Measurements from ENCODE around the gene SATB2.

SATB2 gene

DNA sequence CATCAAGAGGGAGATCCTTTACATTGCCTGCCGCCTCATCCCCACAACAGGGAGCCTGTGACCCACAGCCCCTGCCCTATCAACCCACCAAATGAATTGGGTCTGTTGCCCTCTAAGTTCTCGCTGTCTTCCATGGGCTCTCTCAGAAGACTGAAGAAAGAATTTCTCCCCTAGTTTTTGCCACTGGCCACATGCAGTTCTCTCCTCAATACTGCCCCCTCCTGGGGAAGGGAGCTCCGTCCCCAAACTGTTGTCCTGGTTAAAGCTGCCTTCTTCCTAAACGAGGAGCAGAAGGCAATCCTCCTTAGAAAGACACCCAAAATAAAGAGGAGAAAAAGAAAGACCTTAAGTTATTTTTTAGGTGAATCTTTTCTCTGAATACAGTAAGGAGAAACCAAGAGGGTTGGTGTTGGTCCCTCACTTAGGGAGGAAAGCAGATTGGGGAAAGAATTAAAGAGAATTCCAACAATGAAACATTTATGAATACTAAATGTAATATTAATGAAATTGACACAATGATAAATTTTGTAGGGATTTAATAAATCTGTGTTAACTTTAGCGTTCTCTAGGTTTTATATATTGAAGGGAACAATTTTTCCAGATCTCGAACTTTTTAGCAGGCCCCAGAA, 31.1 kb upstream of the SATB2 start:
- H3K4me3 ChIP-seq (ENCODE audit: control insufficient read depth, low read depth, low read length), result no peak overlapping the region
- TF ChIP-seq, protein P1, sequence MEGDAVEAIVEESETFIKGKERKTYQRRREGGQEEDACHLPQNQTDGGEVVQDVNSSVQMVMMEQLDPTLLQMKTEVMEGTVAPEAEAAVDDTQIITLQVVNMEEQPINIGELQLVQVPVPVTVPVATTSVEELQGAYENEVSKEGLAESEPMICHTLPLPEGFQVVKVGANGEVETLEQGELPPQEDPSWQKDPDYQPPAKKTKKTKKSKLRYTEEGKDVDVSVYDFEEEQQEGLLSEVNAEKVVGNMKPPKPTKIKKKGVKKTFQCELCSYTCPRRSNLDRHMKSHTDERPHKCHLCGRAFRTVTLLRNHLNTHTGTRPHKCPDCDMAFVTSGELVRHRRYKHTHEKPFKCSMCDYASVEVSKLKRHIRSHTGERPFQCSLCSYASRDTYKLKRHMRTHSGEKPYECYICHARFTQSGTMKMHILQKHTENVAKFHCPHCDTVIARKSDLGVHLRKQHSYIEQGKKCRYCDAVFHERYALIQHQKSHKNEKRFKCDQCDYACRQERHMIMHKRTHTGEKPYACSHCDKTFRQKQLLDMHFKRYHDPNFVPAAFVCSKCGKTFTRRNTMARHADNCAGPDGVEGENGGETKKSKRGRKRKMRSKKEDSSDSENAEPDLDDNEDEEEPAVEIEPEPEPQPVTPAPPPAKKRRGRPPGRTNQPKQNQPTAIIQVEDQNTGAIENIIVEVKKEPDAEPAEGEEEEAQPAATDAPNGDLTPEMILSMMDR (conservative IDR thresholded peaks at IDR 0.05; ENCODE audit: control insufficient read depth, insufficient read depth, low read depth, low read length), result peak; percentile 94

DNA sequence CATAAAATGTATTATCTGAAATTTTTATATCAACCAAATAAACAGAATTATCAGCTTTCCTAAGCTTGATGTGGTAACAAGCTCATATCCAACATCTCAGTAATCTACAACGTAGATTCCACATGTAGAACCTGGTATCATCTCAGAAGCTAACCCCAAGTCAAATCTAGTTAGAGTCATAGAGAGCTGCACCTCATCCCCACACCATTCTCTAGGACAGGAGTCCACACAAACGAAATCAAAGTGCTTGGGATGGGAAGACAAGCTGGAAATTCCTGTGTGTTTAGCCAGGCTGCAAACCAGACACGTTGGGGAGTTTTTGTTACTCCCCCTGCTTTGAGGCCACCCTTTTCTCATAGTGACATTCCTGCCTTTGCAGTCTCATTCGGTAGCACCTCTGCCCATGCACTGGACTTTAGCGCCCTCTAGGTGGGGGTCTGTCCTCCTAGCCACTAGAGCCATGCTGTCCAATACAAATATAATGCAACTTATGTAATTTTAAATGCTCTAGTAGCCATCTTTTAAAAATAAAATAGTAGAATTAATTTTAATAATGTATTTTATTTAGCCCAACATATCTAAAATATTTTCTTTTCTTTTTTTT, 28.1 kb upstream of the SATB2 start:
- TF ChIP-seq, protein P1 (conservative IDR thresholded peaks at IDR 0.05; ENCODE audit: control insufficient read depth, insufficient read depth, low read depth, low read length), result peak; percentile 82
- no peak overlapping the region for H3K4me3 ChIP-seq (ENCODE audit: control insufficient read depth, low read depth, low read length)
- DNase-seq (ENCODE audit: low read depth), result peak; percentile 54

More for the DNA sequence above, 31.1 kb upstream of the SATB2 start:
- DNase-seq (ENCODE audit: low read depth), result peak; percentile 60

DNA sequence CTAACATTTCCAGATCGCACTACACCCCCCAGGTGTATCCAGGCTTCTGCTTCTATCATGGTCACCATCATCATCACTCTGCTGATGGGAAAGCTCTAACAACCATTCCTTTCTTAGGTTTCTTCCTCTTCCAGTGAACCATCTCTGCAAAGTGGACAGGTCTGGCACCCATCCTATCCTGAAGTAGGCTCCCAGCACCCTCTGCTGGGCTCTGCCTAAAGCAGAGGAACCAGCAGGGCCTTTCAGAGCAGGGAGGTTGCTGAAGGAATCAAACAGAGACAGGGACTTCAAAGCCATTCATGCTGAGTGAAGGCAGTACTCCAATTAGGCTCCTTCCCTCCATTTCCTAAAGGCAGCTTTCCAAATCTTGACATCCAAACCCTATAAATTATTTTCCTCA, 27.2 kb upstream of the SATB2 start:
- TF ChIP-seq, protein P1 (conservative IDR thresholded peaks at IDR 0.05; ENCODE audit: control insufficient read depth, insufficient read depth, low read depth, low read length), result peak; percentile 29
- DNase-seq (ENCODE audit: low read depth), result no peak
- no peak overlapping the region for H3K4me3 ChIP-seq (ENCODE audit: control insufficient read depth, low read depth, low read length)

DNA sequence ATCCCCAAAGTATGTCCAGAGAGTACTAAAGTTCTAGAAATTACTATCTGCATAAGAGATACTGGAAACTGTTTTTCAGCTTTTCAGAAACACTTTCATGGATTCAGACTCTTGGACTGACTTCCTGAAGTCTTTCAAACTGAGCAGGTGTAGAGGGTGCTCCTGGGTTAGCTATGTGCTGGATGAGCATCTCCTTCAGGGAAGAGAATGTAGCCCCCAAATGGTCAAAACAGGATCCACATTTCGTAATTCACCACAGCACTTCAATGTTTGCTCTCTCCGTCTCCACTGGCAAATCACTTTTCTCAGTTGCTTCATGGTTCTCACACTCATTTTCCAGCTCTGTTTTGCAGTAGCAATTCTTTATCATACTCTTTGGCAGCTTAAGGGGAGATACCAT, 23.2 kb upstream of the SATB2 start:
- H3K4me3 ChIP-seq (ENCODE audit: control insufficient read depth, low read depth, low read length), result no peak overlapping the region
- no peak for DNase-seq (ENCODE audit: low read depth)
- TF ChIP-seq, protein P1 (conservative IDR thresholded peaks at IDR 0.05; ENCODE audit: control insufficient read depth, insufficient read depth, low read depth, low read length), result no peak

DNA sequence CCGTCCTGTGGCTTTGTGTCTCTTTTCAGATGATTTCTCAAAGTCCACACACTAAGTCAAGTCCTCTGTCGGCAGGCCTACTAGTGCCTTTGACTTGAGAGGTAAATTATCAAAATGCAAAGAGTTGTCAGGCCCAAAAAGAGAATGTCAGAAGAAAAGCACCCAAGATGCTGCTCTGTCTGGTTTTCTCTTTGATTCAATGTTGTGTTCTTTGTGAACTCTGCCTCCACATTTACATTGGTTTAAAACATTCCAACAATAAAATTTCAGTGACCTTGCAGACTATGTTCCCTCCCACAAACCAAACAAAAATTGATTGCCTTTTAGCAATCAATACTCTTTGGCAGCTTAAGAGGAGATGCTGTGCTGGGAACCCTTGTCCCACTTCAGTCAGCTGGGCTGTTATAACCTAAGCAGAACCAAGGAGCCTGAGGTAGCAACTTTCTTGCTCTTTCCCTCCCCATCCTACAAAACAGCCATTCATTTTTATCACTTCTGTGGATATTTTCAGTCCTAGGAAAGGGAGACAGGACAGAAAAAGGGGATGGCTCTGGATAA, 19.6 kb upstream of the SATB2 start:
- TF ChIP-seq, protein P1 (conservative IDR thresholded peaks at IDR 0.05; ENCODE audit: control insufficient read depth, insufficient read depth, low read depth, low read length), result no peak
- no peak for DNase-seq (ENCODE audit: low read depth)
- no peak overlapping the region for H3K4me3 ChIP-seq (ENCODE audit: control insufficient read depth, low read depth, low read length)

DNA sequence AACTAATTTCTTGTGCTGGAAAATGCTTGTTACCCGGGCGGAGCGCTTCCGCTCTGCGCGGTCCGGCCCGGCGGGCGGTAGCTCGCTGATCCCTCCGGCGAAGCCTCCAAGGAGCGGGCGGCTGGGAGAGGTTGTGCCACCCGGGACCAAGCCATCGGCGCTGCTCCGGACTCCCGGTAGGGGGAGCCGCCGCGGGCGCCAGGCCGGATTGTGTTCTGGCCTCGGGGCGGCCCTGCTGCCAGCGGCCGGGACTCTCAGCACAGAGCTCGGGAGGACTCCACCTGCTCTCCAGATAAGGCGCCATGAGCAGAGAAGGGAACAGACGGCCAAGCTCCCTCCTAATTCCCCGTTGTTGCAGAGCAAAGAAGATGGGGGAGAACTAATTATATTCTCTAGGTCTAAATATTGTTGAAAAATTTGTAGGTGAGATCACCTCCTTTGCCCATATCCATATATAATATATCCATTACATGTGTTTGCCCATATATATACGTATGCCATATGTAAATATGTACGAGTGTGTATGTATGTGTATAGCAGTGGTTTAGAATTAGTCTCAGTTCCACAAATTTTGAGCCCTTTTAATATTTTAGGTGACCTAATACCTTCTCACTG, 13.8 kb upstream of the SATB2 start:
- H3K4me3 ChIP-seq (ENCODE audit: control insufficient read depth, low read depth, low read length), result no peak overlapping the region
- DNase-seq (ENCODE audit: low read depth), result peak; percentile 49
- TF ChIP-seq, protein P1 (conservative IDR thresholded peaks at IDR 0.05; ENCODE audit: control insufficient read depth, insufficient read depth, low read depth, low read length), result peak; percentile 55
